ENCODE results near the gene PHF21A.

Gene PHF21A

DNA sequence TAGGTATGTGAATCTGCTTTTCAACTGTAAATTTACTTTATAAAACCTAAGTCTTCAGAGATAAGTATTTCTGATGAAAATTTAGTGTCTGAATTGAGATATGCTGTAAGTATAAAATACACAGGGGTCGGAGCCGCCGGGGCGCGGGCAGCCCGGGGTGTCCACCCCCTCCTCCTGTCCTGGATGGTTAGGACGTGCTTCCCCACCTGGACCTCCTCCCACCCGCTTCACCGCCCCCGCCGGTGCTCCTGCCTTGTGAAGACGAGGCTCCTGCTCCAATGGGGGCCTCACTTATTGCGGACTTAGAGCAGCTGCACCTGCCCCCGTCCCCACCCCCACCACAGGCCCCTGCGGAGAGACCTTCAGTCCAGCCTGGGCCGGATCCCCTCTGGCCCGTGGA is 21.3 kb upstream of the PHF21A start:
- TF ChIP-seq EZH2phosphoT487 (conservative IDR thresholded peaks at IDR 0.05; ENCODE audit: low read length) (no peak), CTCF (IDR thresholded peaks at IDR 0.05; ENCODE audit: insufficient read depth, low read length, poor library complexity, severe bottlenecking) (no peak)
- Histone ChIP-seq H3K27me3 (ENCODE audit: low read length) (no peaks in the 10 kb centered on the region), H4K20me1 (ENCODE audit: low read depth, low read length) (no peaks in the 10 kb centered on the region), H3K9me2 (replicated peaks; ENCODE audit: insufficient read depth, low read length) (no peaks in the 10 kb centered on the region), H3F3A (ENCODE audit: insufficient read depth) (no peaks in the 10 kb centered on the region), H3K36me3 (ENCODE audit: low read length) (no peaks in the 10 kb centered on the region), H2AFZ (ENCODE audit: low read depth, low read length, severe bottlenecking) (no peak overlapping the region), H3K27ac (ENCODE audit: low read depth, low read length) (no peak overlapping the region), H3K9ac (ENCODE audit: low read length) (no peak overlapping the region), H3K4me3 (ENCODE audit: insufficient read depth, low read length, poor library complexity, severe bottlenecking) (no peak overlapping the region), H3K4me2 (ENCODE audit: low read depth, low read length, poor library complexity, severe bottlenecking) (no peak overlapping the region), H3K9me3 (ENCODE audit: insufficient read depth, low read length) (no peaks in the 10 kb centered on the region), H3K79me2 (ENCODE audit: insufficient read depth, low read length) (no peaks in the 10 kb centered on the region)

GRCh38 chr11:46141597-46141996 is 20.3 kb upstream of the PHF21A start:
- H3K9ac ChIP-seq (ENCODE audit: low read length), result no peak overlapping the region
- H3K4me2 ChIP-seq (ENCODE audit: low read depth, low read length, poor library complexity, severe bottlenecking), result no peak overlapping the region

GRCh38 chr11:46134540-46134939 is 13.3 kb upstream of the PHF21A start:
- Histone ChIP-seq H3K9me3 (ENCODE audit: insufficient read depth, low read length) (no peaks in the 10 kb centered on the region), H2AFZ (ENCODE audit: low read depth, low read length, severe bottlenecking) (no peak overlapping the region), H3K27me3 (ENCODE audit: low read length) (no peaks in the 10 kb centered on the region), H4K20me1 (ENCODE audit: low read depth, low read length) (no peaks in the 10 kb centered on the region), H3K9ac (ENCODE audit: low read length) (no peak overlapping the region), H3K4me2 (ENCODE audit: low read depth, low read length, poor library complexity, severe bottlenecking) (no peak overlapping the region), H3K27ac (ENCODE audit: low read depth, low read length) (no peak overlapping the region), H3K9me2 (replicated peaks; ENCODE audit: insufficient read depth, low read length) (no peaks in the 10 kb centered on the region), H3K36me3 (ENCODE audit: low read length) (no peaks in the 10 kb centered on the region), H3K79me2 (ENCODE audit: insufficient read depth, low read length) (no peaks in the 10 kb centered on the region), H3F3A (ENCODE audit: insufficient read depth) (no peaks in the 10 kb centered on the region), H3K4me3 (ENCODE audit: insufficient read depth, low read length, poor library complexity, severe bottlenecking) (no peak overlapping the region)
- TF ChIP-seq EZH2phosphoT487 (conservative IDR thresholded peaks at IDR 0.05; ENCODE audit: low read length), result no peak
- TF ChIP-seq CTCF (IDR thresholded peaks at IDR 0.05; ENCODE audit: insufficient read depth, low read length, poor library complexity, severe bottlenecking), result no peak

More at GRCh38 chr11:46141597-46141996, 20.3 kb upstream of the PHF21A start:
- Histone ChIP-seq H3K79me2 (ENCODE audit: insufficient read depth, low read length) (no peaks in the 10 kb centered on the region), H3K4me3 (ENCODE audit: insufficient read depth, low read length, poor library complexity, severe bottlenecking) (no peak overlapping the region), H3K9me2 (replicated peaks; ENCODE audit: insufficient read depth, low read length) (no peaks in the 10 kb centered on the region), H3K27ac (ENCODE audit: low read depth, low read length) (no peak overlapping the region), H3K27me3 (ENCODE audit: low read length) (no peaks in the 10 kb centered on the region), H3K36me3 (ENCODE audit: low read length) (no peaks in the 10 kb centered on the region), H4K20me1 (ENCODE audit: low read depth, low read length) (no peaks in the 10 kb centered on the region), H2AFZ (ENCODE audit: low read depth, low read length, severe bottlenecking) (no peak overlapping the region), H3F3A (ENCODE audit: insufficient read depth) (no peaks in the 10 kb centered on the region), H3K9me3 (ENCODE audit: insufficient read depth, low read length) (no peaks in the 10 kb centered on the region)
- TF ChIP-seq EZH2phosphoT487 (conservative IDR thresholded peaks at IDR 0.05; ENCODE audit: low read length), result no peak
- TF ChIP-seq CTCF (IDR thresholded peaks at IDR 0.05; ENCODE audit: insufficient read depth, low read length, poor library complexity, severe bottlenecking), result no peak
